HEK293 (cell line): ENCODE results near the gene CIC.

Source experiments
- GLIS1 ChIP-seq: fragments of 450-650 bp; formaldehyde crosslinking; IDR thresholded peaks from 2 replicates; pipeline ENCODE4 v1.5.1; 2016; ENCODE audit warnings: missing biosample characterization, missing genetic modification characterization
- GLIS2 ChIP-seq: fragments of 450-650 bp; formaldehyde crosslinking; IDR thresholded peaks from 2 replicates; pipeline ENCODE4 v1.5.1; 2016; ENCODE audit warnings: missing biosample characterization, missing genetic modification characterization
- HOXC10 ChIP-seq: sonication (generic); formaldehyde crosslinking; IDR thresholded peaks from 2 replicates; pipeline ENCODE4 v1.8.1; 2023; ENCODE audit warnings: mild to moderate bottlenecking, missing genetic modification reagents
- IKZF3 ChIP-seq: fragments of 450-650 bp; IDR thresholded peaks from 2 replicates; pipeline ENCODE4 v1.5.0; 2018; ENCODE audit warnings: missing biosample characterization, mild to moderate bottlenecking, missing genetic modification characterization, moderate library complexity
- KLF8 ChIP-seq: fragments of 450-650 bp; formaldehyde crosslinking; IDR thresholded peaks from 2 replicates; pipeline ENCODE4 v1.5.1; 2016; ENCODE audit warnings: missing biosample characterization, missing genetic modification characterization
- ZBTB1 ChIP-seq: fragments of 450-650 bp; formaldehyde crosslinking; IDR thresholded peaks from 2 replicates; pipeline ENCODE4 v1.5.1; 2016; ENCODE audit warnings: missing biosample characterization, missing genetic modification characterization
- ZBTB7A ChIP-seq: fragments of 450-650 bp; formaldehyde crosslinking; IDR thresholded peaks from 2 replicates; pipeline ENCODE4 v1.5.1; 2016; ENCODE audit warnings: low read depth, missing biosample characterization, missing genetic modification characterization
- ZFP69B ChIP-seq: fragments of 450-650 bp; formaldehyde crosslinking; IDR thresholded peaks from 2 replicates; pipeline ENCODE4 v1.5.1; 2016; ENCODE audit warnings: missing biosample characterization, missing genetic modification characterization
- ZNF174 ChIP-seq: fragments of 450-650 bp; formaldehyde crosslinking; IDR thresholded peaks from 2 replicates; pipeline ENCODE4 v1.5.0; 2017; ENCODE audit warnings: missing biosample characterization, mild to moderate bottlenecking, missing genetic modification characterization
- ZNF350 ChIP-seq: fragments of 450-650 bp; formaldehyde crosslinking; IDR thresholded peaks from 2 replicates; pipeline ENCODE4 v1.5.0; 2017; ENCODE audit warnings: missing biosample characterization, mild to moderate bottlenecking, missing genetic modification characterization
- ZNF514 ChIP-seq: fragments of 450-650 bp; formaldehyde crosslinking; IDR thresholded peaks from 2 replicates; pipeline ENCODE4 v1.5.1; 2016; ENCODE audit warnings: missing biosample characterization, missing genetic modification characterization
- ZNF560 ChIP-seq: fragments of 450-650 bp; formaldehyde crosslinking; IDR thresholded peaks from 2 replicates; pipeline ENCODE4 v1.5.1; 2017; ENCODE audit warnings: missing biosample characterization, missing genetic modification characterization, borderline replicate concordance
- ZNF621 ChIP-seq: fragments of 450-650 bp; formaldehyde crosslinking; IDR thresholded peaks from 2 replicates; pipeline ENCODE4 v1.5.1; 2017; ENCODE audit warnings: missing biosample characterization, missing genetic modification characterization
- ZNF791 ChIP-seq: fragments of 450-650 bp; formaldehyde crosslinking; IDR thresholded peaks from 2 replicates; pipeline ENCODE4 v1.5.1; 2016; ENCODE audit warnings: missing biosample characterization, missing genetic modification characterization
- ZSCAN16 ChIP-seq: fragments of 450-650 bp; formaldehyde crosslinking; IDR thresholded peaks from 2 replicates; pipeline ENCODE4 v1.5.1; 2016; ENCODE audit warnings: missing biosample characterization, missing genetic modification characterization
- ZSCAN23 ChIP-seq: fragments of 450-650 bp; formaldehyde crosslinking; IDR thresholded peaks from 2 replicates; pipeline ENCODE4 v1.5.1; 2016; ENCODE audit warnings: missing biosample characterization, missing genetic modification characterization
- ZXDB ChIP-seq: fragments of 450-650 bp; formaldehyde crosslinking; IDR thresholded peaks from 2 replicates; pipeline ENCODE4 v1.5.1; 2016; ENCODE audit warnings: missing biosample characterization, missing genetic modification characterization
- TF ChIP-seq, protein P1 (sequence below): fragments of 450-650 bp; formaldehyde crosslinking; IDR thresholded peaks from 2 replicates; pipeline ENCODE4 v1.5.1; 2016; ENCODE audit warnings: missing biosample characterization, missing genetic modification characterization
- TF ChIP-seq, protein P2 (sequence below): fragments of 450-650 bp; formaldehyde crosslinking; IDR thresholded peaks from 2 replicates; pipeline ENCODE4 v1.5.1; 2016; ENCODE audit warnings: missing biosample characterization, missing genetic modification characterization
- TF ChIP-seq, protein P3 (sequence below): fragments of 450-650 bp; formaldehyde crosslinking; IDR thresholded peaks from 2 replicates; pipeline ENCODE4 v1.5.1; 2016; ENCODE audit warnings: missing biosample characterization, missing genetic modification characterization, low read depth
- TF ChIP-seq, protein P4 (sequence below): fragments of 450-650 bp; formaldehyde crosslinking; IDR thresholded peaks from 2 replicates; pipeline ENCODE4 v1.5.1; 2016; ENCODE audit warnings: missing biosample characterization, missing genetic modification characterization
- TF ChIP-seq, protein P5 (sequence below): fragments of 450-650 bp; formaldehyde crosslinking; IDR thresholded peaks from 2 replicates; pipeline ENCODE4 v1.5.1; 2016; ENCODE audit warnings: missing biosample characterization, missing genetic modification characterization
- TF ChIP-seq, protein P6 (sequence below): fragments of 450-650 bp; IDR thresholded peaks from 2 replicates; pipeline ENCODE4 v1.5.1; 2018; ENCODE audit warnings: missing biosample characterization, missing genetic modification characterization
- TF ChIP-seq, protein P7 (sequence below): fragments of 450-650 bp; formaldehyde crosslinking; IDR thresholded peaks from 2 replicates; pipeline ENCODE4 v1.5.1; 2016; ENCODE audit warnings: missing biosample characterization, missing genetic modification characterization
- TF ChIP-seq, protein P8 (sequence below): fragments of 450-650 bp; formaldehyde crosslinking; IDR thresholded peaks from 2 replicates; pipeline ENCODE4 v1.5.1; 2017; ENCODE audit warnings: missing biosample characterization, missing genetic modification characterization

Gene CIC

DNA sequence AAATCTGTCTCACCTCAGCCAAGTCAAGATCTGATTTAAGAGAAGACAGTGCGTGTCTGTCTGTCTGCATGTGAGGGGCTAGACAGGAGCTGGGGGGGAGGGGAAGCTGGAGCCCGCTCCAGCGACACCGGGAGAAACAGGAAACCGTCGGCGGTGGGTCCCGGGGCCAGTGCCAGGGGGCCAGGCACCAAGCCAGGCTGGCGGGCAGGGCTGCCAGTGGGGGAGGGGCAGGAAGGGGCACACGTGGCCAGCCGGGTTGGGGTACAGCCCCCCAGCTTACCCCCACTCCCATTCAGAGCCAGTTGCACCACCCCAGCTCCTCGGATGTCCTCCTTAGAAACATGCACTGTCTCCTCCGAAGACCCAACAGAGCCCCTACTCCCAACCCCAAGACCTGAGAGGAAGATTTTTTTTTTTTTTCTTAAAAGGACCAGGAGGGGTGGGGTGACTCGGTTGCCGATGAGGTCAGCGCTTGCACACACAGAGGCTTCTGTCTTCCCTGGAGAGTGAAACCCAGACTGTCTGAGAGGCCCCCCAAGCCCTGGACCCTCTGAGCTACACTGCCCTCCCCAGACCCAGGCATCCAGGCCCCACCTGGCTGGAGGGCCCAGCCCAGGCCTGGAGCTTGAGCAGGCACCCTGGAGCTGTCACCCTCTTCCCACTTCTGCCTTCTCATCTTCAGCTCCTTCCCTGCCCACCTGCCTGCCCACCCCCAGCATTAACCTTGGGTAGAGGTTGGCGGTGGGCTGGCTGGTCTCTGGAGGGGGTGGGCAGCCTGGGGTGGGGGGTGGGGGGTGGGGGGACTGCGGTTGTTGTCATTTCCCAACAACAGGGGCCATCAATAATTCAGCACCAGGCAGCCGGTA is 18.2 kb upstream of the CIC start (continued):
- TF ChIP-seq, protein P1, sequence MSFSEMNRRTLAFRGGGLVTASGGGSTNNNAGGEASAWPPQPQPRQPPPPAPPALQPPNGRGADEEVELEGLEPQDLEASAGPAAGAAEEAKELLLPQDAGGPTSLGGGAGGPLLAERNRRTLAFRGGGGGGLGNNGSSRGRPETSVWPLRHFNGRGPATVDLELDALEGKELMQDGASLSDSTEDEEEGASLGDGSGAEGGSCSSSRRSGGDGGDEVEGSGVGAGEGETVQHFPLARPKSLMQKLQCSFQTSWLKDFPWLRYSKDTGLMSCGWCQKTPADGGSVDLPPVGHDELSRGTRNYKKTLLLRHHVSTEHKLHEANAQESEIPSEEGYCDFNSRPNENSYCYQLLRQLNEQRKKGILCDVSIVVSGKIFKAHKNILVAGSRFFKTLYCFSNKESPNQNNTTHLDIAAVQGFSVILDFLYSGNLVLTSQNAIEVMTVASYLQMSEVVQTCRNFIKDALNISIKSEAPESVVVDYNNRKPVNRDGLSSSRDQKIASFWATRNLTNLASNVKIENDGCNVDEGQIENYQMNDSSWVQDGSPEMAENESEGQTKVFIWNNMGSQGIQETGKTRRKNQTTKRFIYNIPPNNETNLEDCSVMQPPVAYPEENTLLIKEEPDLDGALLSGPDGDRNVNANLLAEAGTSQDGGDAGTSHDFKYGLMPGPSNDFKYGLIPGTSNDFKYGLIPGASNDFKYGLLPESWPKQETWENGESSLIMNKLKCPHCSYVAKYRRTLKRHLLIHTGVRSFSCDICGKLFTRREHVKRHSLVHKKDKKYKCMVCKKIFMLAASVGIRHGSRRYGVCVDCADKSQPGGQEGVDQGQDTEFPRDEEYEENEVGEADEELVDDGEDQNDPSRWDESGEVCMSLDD (tag by site-specific recombination) = peak; percentile 91
- TF ChIP-seq ZNF174 (no peak), ZNF621 (tag by site-specific recombination) (no peak), ZNF791 (tag by site-specific recombination) (no peak), ZSCAN23 (tag by site-specific recombination) (no peak), ZBTB1 (no peak), ZNF560 (tag by site-specific recombination) (no peak), ZXDB (no peak), GLIS1 (tag by site-specific recombination) (peak; percentile 94), ZNF350 (tag by site-specific recombination) (no peak), GLIS2 (peak; percentile 52), HOXC10 (CRISPR knock-in tag) (no peak), ZBTB7A (tag by site-specific recombination) (peak; percentile 61; the same call in 1 of the 2 replicates), IKZF3 (0 out of 2 replicates have a peak, but pooled peaks have one; percentile 16), ZSCAN16 (tag by site-specific recombination) (no peak), ZFP69B (peak; percentile 58; the same call in 1 of the 2 replicates), KLF8 (tag by site-specific recombination) (0 out of 2 replicates have a peak, but pooled peaks have one; percentile 26), ZNF514 (tag by site-specific recombination) (no peak)
- TF ChIP-seq, protein P2, sequence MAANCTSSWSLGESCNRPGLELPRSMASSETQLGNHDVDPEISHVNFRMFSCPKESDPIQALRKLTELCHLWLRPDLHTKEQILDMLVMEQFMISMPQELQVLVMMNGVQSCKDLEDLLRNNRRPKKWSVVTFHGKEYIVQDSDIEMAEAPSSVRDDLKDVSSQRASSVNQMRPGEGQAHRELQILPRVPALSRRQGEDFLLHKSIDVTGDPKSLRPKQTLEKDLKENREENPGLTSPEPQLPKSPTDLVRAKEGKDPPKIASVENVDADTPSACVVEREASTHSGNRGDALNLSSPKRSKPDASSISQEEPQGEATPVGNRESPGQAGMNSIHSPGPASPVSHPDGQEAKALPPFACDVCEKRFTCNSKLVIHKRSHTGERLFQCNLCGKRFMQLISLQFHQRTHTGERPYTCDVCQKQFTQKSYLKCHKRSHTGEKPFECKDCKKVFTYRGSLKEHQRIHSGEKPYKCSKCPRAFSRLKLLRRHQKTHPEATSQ (tag by site-specific recombination) = no peak
- TF ChIP-seq, protein P3, sequence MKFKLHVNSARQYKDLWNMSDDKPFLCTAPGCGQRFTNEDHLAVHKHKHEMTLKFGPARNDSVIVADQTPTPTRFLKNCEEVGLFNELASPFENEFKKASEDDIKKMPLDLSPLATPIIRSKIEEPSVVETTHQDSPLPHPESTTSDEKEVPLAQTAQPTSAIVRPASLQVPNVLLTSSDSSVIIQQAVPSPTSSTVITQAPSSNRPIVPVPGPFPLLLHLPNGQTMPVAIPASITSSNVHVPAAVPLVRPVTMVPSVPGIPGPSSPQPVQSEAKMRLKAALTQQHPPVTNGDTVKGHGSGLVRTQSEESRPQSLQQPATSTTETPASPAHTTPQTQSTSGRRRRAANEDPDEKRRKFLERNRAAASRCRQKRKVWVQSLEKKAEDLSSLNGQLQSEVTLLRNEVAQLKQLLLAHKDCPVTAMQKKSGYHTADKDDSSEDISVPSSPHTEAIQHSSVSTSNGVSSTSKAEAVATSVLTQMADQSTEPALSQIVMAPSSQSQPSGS (tag by site-specific recombination) = no peak
- TF ChIP-seq, protein P4, sequence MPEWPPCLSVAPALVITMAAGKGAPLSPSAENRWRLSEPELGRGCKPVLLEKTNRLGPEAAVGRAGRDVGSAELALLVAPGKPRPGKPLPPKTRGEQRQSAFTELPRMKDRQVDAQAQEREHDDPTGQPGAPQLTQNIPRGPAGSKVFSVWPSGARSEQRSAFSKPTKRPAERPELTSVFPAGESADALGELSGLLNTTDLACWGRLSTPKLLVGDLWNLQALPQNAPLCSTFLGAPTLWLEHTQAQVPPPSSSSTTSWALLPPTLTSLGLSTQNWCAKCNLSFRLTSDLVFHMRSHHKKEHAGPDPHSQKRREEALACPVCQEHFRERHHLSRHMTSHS (tag by site-specific recombination) = no peak
- TF ChIP-seq, protein P5, sequence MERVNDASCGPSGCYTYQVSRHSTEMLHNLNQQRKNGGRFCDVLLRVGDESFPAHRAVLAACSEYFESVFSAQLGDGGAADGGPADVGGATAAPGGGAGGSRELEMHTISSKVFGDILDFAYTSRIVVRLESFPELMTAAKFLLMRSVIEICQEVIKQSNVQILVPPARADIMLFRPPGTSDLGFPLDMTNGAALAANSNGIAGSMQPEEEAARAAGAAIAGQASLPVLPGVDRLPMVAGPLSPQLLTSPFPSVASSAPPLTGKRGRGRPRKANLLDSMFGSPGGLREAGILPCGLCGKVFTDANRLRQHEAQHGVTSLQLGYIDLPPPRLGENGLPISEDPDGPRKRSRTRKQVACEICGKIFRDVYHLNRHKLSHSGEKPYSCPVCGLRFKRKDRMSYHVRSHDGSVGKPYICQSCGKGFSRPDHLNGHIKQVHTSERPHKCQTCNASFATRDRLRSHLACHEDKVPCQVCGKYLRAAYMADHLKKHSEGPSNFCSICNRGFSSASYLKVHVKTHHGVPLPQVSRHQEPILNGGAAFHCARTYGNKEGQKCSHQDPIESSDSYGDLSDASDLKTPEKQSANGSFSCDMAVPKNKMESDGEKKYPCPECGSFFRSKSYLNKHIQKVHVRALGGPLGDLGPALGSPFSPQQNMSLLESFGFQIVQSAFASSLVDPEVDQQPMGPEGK = peak; percentile 81
- TF ChIP-seq, protein P6, sequence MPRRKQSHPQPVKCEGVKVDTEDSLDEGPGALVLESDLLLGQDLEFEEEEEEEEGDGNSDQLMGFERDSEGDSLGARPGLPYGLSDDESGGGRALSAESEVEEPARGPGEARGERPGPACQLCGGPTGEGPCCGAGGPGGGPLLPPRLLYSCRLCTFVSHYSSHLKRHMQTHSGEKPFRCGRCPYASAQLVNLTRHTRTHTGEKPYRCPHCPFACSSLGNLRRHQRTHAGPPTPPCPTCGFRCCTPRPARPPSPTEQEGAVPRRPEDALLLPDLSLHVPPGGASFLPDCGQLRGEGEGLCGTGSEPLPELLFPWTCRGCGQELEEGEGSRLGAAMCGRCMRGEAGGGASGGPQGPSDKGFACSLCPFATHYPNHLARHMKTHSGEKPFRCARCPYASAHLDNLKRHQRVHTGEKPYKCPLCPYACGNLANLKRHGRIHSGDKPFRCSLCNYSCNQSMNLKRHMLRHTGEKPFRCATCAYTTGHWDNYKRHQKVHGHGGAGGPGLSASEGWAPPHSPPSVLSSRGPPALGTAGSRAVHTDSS = no peak
- TF ChIP-seq, protein P7, sequence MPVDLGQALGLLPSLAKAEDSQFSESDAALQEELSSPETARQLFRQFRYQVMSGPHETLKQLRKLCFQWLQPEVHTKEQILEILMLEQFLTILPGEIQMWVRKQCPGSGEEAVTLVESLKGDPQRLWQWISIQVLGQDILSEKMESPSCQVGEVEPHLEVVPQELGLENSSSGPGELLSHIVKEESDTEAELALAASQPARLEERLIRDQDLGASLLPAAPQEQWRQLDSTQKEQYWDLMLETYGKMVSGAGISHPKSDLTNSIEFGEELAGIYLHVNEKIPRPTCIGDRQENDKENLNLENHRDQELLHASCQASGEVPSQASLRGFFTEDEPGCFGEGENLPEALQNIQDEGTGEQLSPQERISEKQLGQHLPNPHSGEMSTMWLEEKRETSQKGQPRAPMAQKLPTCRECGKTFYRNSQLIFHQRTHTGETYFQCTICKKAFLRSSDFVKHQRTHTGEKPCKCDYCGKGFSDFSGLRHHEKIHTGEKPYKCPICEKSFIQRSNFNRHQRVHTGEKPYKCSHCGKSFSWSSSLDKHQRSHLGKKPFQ = no peak
- TF ChIP-seq, protein P8, sequence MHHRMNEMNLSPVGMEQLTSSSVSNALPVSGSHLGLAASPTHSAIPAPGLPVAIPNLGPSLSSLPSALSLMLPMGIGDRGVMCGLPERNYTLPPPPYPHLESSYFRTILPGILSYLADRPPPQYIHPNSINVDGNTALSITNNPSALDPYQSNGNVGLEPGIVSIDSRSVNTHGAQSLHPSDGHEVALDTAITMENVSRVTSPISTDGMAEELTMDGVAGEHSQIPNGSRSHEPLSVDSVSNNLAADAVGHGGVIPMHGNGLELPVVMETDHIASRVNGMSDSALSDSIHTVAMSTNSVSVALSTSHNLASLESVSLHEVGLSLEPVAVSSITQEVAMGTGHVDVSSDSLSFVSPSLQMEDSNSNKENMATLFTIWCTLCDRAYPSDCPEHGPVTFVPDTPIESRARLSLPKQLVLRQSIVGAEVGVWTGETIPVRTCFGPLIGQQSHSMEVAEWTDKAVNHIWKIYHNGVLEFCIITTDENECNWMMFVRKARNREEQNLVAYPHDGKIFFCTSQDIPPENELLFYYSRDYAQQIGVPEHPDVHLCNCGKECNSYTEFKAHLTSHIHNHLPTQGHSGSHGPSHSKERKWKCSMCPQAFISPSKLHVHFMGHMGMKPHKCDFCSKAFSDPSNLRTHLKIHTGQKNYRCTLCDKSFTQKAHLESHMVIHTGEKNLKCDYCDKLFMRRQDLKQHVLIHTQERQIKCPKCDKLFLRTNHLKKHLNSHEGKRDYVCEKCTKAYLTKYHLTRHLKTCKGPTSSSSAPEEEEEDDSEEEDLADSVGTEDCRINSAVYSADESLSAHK (tag by site-specific recombination) = peak; percentile 87
